GOT3 (cell line): Measurements from ENCODE around the gene ZNF276.

Experiments used
- DNase-seq: peaks from one replicate; lab custom pipeline; 2025; ENCODE audit warnings: mixed read lengths; lab: John Stamatoyannopoulos, UW

The ZNF276 gene

DNA sequence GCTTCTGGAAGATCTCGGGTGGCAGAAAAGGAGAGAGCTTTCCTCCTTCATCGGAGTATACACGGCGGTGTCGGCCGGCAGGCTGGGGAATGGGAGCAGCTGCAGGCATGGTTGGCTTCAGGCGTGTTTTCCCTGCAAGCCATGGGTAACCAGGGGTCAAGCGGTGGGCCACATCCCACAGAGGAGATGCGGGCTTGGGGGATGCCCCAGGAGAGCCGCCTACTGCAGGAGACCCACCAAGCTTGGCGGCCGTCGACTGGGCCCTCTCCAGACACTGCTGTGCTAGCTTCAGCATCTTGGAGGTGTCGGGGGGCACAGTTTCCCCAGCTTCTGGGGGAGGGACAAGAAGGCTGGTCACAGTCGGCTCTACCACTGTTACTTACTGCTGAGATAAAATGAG lies 4.8 kb upstream of the ZNF276 start:
- DNase-seq = no peak

- DNase-seq = no peak
These were observed 4.2 kb upstream of the ZNF276 start for GRCh38 chr16:89716916-89717687.

- no peak for DNase-seq
These were observed 3.4 kb upstream of the ZNF276 start for GRCh38 chr16:89717688-89718505.

GRCh38 chr16:89720551-89720812 lies 855 bp upstream of the ZNF276 start:
- DNase-seq = no peak

DNA sequence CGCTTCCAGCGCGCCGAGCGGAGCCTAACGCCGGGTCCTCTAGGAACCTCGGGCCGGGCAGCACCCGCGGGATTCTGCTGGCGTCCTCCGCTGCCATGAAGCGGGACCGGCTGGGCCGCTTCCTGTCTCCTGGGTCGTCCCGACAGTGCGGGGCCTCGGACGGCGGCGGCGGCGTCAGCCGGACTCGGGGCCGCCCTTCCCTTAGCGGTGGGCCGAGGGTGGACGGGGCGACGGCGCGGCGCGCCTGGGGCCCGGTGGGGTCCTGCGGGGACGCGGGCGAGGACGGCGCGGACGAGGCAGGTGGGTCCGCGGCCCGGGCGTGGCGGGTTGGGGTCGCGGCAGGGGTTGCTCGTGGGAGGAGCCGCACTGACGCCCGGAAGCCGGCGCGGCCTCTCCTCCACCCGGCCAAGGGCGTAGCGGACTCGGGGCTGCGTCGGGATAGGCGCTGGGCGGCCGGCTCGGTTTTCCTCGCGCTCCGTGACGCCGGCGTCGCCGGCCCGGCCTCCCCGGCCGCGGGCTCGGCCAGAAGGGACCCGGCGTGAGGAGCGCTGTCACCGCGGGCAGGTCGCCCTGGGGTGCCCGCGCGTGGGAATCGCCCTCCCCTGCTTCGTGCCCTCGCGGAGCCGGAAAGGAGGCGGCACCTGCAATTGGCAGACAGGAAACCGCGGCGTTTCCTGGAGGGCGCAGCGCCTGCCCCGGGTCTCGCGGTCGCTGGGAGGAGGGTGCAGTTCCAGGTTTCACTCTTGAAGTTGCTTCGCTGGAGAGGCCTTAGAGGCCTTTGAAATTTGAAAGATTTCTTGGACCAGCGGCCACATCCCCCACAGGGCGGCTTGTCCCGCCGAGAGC lies 432 bp downstream of the ZNF276 start:
- no peak for DNase-seq

DNA sequence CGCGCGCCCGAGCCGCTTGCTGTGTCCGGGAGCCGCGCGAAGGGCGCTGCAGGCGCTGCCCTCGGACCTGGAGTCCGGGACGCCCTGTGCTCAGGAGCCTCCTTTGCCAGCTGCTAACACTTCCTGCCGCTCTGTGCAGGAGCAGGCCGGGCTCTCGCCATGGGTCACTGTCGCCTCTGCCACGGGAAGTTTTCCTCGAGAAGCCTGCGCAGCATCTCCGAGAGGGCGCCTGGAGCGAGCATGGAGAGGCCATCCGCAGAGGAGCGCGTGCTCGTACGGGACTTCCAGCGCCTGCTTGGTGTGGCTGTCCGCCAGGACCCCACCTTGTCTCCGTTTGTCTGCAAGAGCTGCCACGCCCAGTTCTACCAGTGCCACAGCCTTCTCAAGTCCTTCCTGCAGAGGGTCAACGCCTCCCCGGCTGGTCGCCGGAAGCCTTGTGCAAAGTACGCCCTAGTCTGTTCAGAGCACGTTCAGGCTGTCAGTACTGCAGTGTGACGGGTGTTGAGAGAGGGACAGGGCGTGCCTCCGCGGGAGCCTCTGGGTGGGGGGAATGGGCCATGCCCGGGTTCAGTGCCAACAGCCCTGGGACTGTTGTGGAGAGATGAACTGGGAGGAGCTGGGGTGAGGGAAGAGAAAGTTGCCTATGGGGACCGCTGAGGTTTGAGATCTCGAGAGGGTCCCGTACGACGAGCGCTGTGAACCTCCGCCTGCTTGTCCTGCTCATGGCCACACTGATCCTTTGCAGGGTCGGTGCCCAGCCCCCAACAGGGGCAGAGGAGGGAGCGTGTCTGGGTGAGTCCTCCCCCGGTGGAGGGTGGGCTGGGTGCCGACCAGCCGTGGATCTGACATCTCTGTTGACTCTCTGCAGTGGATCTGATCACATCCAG lies 1.3 kb downstream of the ZNF276 start:
- no peak for DNase-seq

DNA sequence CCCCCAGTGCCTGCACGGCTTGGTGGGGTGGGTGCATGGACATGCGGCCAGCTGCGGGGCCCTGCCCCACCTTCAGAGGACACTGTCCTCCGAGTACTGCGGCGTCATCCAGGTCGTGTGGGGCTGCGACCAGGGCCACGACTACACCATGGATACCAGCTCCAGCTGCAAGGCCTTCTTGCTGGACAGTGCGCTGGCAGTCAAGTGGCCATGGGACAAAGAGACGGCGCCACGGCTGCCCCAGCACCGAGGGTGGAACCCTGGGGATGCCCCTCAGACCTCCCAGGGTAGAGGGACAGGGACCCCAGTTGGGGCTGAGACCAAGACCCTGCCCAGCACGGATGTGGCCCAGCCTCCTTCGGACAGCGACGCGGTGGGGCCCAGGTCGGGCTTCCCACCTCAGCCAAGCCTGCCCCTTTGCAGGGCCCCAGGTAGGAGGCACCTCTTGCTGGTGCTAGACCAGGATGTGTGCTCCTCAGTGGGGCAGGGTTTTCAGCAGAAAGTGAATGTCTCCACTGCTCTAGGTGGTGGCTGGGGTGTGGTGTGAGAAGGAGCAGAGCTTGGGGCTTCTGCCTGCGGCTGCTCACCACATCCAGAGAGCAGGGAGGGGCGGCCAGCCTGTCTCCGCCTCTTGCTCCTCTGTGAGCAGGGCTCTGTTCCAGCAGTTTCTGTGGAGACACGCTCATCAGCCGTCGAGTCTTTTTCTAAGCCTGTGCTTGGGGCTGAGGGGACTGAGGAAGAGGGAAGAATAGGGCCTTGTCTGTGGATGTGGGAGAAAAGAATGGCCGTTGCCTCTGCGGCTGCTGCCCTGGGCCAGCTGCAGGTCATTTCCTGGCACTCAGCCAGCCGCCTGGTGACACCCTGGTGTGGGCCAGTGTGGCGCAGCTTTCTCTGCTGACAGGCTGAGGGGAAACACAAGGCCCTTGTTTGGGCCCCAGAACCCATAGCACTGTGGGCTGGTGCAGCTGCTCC lies 2.2 kb downstream of the ZNF276 start:
- DNase-seq = no peak

GRCh38 chr16:89727406-89728120 lies 6.2 kb downstream of the ZNF276 start:
- DNase-seq = no peak

DNA sequence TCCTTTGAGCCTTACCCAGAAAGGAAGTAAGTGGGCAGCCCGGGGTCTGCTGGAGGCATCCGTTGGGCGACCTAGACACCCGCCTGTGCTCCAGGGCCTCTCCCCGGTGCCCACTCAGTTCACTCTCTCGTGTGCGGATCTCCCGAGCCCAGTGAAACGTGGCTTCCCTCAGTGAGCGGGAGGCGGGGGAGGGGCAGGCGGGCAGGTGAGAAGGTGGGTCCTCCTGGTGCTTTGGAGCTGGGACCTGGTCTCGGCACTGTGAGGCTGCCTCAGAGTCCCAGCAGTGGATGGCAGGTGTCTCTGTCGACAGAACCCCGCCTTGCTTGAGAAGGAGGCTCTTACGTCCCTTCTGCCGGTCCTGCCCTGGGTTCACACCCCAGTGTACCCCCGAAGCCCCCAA lies 8.0 kb downstream of the ZNF276 start:
- no peak for DNase-seq

GRCh38 chr16:89729863-89730593 lies 8.7 kb downstream of the ZNF276 start:
- DNase-seq = no peak

- DNase-seq = no peak
These were observed 9.4 kb downstream of the ZNF276 start for GRCh38 chr16:89730610-89731234.

DNA sequence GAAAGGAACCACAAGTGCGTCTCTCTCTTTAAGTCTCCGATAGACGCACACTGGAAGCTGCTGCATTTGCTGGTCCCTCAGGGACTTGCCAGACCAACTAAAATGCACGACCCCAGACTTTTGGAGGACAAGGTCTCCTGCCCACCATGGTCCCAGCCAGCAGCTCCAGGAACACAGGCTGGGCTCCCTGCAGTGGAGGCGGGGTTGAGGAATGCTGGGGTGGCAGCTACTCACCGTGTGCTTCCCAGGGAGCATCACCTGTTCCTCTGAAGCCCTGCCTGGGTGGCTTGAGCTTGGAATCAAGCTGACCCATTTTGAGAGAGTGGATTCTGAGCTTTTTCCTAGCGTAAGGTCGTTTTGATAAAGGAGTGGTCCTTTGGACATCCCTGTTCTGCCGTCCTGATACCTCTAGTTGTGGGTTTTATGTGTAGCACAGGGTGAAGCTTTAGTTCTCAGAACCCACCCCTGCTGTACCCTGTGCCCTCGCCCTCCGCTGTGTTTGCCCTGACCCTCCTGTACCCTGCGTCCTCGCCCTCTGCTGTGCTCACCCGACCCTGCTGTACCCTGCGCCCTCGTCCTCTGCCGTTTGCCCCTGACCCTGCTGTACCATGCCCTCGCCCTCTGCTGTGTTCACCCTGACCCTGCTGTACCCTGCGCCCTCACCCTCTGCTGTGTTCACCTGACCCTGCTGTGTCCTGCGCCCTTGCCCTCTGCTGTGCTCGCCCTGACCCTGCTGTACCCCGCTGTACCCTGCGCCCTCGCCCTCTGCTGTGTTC lies 11.0 kb downstream of the ZNF276 start:
- no peak for DNase-seq

GRCh38 chr16:89732918-89733242 lies 11.5 kb downstream of the ZNF276 start:
- no peak for DNase-seq

- DNase-seq = no peak
These were observed 12.0 kb downstream of the ZNF276 start for GRCh38 chr16:89733322-89733721.

DNA sequence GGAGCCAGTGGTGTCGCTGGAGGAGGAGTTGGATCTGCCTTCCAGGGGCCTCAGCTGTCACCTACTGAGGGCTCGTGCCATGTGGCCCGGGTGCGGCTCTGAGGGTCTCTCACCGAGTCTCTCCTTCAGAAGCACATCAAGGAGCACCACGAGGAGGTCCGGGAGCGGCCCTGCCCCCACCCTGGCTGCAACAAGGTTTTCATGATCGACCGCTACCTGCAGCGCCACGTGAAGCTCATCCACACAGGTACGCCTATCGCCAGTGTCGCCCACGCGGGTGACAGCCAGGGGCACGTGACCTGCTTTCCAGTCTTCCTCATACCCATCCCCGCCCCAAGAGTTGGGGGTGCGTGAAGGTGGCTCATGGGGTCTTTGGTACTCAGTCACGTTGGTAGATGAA lies 12.5 kb downstream of the ZNF276 start:
- DNase-seq = no peak

GRCh38 chr16:89736554-89736953 lies 15.2 kb downstream of the ZNF276 start:
- DNase-seq = no peak

DNA sequence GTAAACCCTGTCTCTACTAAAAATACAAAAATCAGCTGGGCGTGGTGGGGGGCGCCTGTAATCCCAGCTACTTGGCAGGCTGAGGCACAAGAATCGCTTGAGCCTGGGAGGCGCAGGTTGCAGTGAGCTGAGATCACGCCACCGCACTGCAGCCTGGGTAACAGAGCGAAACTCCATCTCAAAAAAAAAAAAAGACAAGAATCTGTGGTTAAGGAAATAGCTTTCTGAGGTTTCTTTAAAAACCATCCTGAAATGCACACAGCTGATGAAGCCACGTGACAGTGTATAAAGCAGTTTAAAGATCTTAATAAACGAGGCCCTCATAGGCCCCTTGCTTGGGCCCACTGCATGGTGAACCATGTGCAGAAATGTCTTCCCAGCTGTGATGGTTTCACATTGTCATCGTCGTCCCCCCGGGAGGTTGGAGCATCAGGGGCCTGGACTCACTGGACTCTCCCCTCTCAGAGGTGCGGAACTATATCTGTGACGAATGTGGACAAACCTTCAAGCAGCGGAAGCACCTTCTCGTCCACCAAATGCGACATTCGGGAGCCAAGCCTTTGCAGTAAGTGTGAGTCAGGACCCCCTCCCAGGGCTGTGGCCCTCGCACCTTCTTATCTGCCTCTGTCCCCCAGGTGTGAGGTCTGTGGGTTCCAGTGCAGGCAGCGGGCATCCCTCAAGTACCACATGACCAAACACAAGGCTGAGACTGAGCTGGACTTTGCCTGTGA lies 16.2 kb downstream of the ZNF276 start:
- DNase-seq = no peak

- DNase-seq = no peak
These were observed 16.7 kb downstream of the ZNF276 start for GRCh38 chr16:89738072-89738377.
